ENCODE results near the gene RPS4Y2. TPM values are rescaled to one million over a fixed set of nuclear protein-coding genes. Genes with fewer than 3 reads are reported as not detected.

Gene RPS4Y2
- total and polyA plus RNA-seq, 2 donors (not counting 3 experiments of a cell fraction or from before 2014, with no cell fraction given) = not detected

DNA sequence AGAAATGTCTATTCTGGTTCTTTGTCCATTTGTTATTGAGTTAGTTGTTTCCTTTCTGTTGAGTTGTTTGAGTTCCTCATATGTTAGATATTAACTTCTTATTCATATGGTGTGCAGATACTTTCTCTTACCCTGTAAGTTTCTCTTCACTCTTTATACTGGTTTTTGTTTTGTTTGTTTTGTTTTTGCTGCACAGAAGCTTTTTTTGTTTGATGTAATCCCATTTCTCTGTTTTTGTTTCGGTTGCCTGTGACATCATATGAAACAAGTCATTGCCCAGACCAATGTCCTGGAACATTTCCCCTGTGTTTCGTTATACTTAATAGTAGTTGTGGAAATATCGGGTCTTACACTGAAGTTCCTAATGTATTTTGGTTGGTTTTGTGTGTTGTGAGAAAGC, 31.2 kb downstream of the RPS4Y2 start:
- Histone ChIP-seq H3K36me3 (ENCODE audit: control insufficient read depth in 2 of 2, extremely low read depth in 1 of 2, insufficient read depth in 2 of 2, low read length in 2 of 2) (no peaks in the 10 kb centered on the region), H3K9me3 (replicated peaks; ENCODE audit: control insufficient read depth, insufficient read depth, low read length) (no peaks in the 10 kb centered on the region), H3K27me3 (ENCODE audit: control insufficient read depth in 2 of 2, insufficient read depth in 2 of 2, low read length in 2 of 2) (no peaks in the 10 kb centered on the region), H3K79me2 (ENCODE audit: control insufficient read depth, insufficient read depth, low read length) (no peaks in the 10 kb centered on the region), H4K20me1 (replicated peaks; ENCODE audit: control insufficient read depth, extremely low read depth, insufficient read depth, low read length) (no peaks in the 10 kb centered on the region), H3K4me3 (replicated peaks in 1 of 3; ENCODE audit: insufficient read depth in 1 of 3, low read depth in 1 of 3, low read length in 3 of 3) (no peak overlapping the region), H3K27ac (ENCODE audit: insufficient read depth, low read depth, low read length) (no peak overlapping the region), H2AFZ (ENCODE audit: low read depth, low read length) (no peak overlapping the region), H3K4me2 (ENCODE audit: insufficient read depth, low read length) (no peak overlapping the region), H3K9ac (replicated peaks; ENCODE audit: extremely low read depth, insufficient read depth, low read length) (no peak overlapping the region), H3K9me1 (replicated peaks; ENCODE audit: control insufficient read depth, extremely low read depth, insufficient read depth, low read length) (no peaks in the 10 kb centered on the region), H3K4me1 (ENCODE audit: control insufficient read depth, extremely low read depth, insufficient read depth, low read length) (no peaks in the 10 kb centered on the region)
- dilution Hi-C loops (cut with MboI; ENCODE audit: extremely low pct_ligation_motif_present, low sequenced_read_pairs) = no loop called here
- FAIRE-seq (no peak), DNase-seq (ENCODE audit: low read depth, low spot score) (no peak)
- intact Hi-C loops (cut with micrococcal nuclease) = no loop called here
- BruUV-seq (replicated peaks) = no TSS peak
- CTCF ChIA-PET = no interaction called here
- no peak for TF ChIP-seq POLR2A (IDR thresholded peaks at IDR 0.05; ENCODE audit: low read depth, low read length)
- TF ChIP-seq GATA2 (IDR thresholded peaks at IDR 0.05; ENCODE audit: insufficient read depth, insufficient read length, low read depth, low read length) = no peak
- TF ChIP-seq, protein P1, sequence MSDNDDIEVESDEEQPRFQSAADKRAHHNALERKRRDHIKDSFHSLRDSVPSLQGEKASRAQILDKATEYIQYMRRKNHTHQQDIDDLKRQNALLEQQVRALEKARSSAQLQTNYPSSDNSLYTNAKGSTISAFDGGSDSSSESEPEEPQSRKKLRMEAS (IDR thresholded peaks at IDR 0.05; ENCODE audit: insufficient read depth, insufficient read length) = no peak
- TF ChIP-seq POLR2AphosphoS5 (IDR thresholded peaks at IDR 0.05; ENCODE audit: insufficient read depth, low read depth, low read length) = no peak
- TF ChIP-seq JUN (IDR thresholded peaks at IDR 0.05; ENCODE audit: borderline replicate concordance, insufficient read depth, insufficient read length, low read depth) = no peak
- TF ChIP-seq MYC (IDR thresholded peaks at IDR 0.05; ENCODE audit: low read depth, low read length) = no peak
- TF ChIP-seq, protein P2, sequence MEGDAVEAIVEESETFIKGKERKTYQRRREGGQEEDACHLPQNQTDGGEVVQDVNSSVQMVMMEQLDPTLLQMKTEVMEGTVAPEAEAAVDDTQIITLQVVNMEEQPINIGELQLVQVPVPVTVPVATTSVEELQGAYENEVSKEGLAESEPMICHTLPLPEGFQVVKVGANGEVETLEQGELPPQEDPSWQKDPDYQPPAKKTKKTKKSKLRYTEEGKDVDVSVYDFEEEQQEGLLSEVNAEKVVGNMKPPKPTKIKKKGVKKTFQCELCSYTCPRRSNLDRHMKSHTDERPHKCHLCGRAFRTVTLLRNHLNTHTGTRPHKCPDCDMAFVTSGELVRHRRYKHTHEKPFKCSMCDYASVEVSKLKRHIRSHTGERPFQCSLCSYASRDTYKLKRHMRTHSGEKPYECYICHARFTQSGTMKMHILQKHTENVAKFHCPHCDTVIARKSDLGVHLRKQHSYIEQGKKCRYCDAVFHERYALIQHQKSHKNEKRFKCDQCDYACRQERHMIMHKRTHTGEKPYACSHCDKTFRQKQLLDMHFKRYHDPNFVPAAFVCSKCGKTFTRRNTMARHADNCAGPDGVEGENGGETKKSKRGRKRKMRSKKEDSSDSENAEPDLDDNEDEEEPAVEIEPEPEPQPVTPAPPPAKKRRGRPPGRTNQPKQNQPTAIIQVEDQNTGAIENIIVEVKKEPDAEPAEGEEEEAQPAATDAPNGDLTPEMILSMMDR (IDR thresholded peaks at IDR 0.05; ENCODE audit: extremely low read depth in 1 of 2, insufficient read depth in 1 of 2, low read depth in 1 of 2, low read length in 2 of 2) = no peak
- TF ChIP-seq EZH2 (IDR thresholded peaks at IDR 0.05; ENCODE audit: borderline replicate concordance, low read depth, low read length, severe bottlenecking) = no peak
- no peak for TF ChIP-seq FOS (IDR thresholded peaks at IDR 0.05; ENCODE audit: borderline replicate concordance, insufficient read depth, low read length)
- POLR2A ChIA-PET = no interaction called here
